IMR-90 (cell line): ENCODE results near the gene CXCL17.

Source experiments
- MAFK ChIP-seq: IDR thresholded peaks from 2 replicates; pipeline ENCODE4 v1.6.1; 2012; ENCODE audit warnings: low read depth, low read length, improper control_type of control experiment
- POLR2A ChIP-seq: IDR thresholded peaks from 2 replicates; pipeline ENCODE4 v1.6.1; 2012; ENCODE audit warnings: mild to moderate bottlenecking, low read depth, low read length
- TF ChIP-seq, protein P1 (sequence below): conservative IDR thresholded peaks from 2 replicates; pipeline ENCODE4 v1.5.1; 2012; ENCODE audit warnings: mild to moderate bottlenecking, low read depth, low read length, improper control_type of control experiment

GRCh38 chr19:42427313-42427712 lies 15.4 kb downstream of the CXCL17 start, which contains the start of gene LIPE:
- TF ChIP-seq, protein P1, sequence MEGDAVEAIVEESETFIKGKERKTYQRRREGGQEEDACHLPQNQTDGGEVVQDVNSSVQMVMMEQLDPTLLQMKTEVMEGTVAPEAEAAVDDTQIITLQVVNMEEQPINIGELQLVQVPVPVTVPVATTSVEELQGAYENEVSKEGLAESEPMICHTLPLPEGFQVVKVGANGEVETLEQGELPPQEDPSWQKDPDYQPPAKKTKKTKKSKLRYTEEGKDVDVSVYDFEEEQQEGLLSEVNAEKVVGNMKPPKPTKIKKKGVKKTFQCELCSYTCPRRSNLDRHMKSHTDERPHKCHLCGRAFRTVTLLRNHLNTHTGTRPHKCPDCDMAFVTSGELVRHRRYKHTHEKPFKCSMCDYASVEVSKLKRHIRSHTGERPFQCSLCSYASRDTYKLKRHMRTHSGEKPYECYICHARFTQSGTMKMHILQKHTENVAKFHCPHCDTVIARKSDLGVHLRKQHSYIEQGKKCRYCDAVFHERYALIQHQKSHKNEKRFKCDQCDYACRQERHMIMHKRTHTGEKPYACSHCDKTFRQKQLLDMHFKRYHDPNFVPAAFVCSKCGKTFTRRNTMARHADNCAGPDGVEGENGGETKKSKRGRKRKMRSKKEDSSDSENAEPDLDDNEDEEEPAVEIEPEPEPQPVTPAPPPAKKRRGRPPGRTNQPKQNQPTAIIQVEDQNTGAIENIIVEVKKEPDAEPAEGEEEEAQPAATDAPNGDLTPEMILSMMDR: no peak
- TF ChIP-seq MAFK (no peak), POLR2A (no peak)
